ENCODE results near the gene TRIM14.
A peak's percentile ranks its signal among the peaks of the same experiment; 100 is the strongest.
"Not testable (repeated sequence)": the region's sequence is repeated elsewhere in the genome, so short reads cannot be mapped to it uniquely, and the experiment has no call there.

Gene TRIM14

DNA sequence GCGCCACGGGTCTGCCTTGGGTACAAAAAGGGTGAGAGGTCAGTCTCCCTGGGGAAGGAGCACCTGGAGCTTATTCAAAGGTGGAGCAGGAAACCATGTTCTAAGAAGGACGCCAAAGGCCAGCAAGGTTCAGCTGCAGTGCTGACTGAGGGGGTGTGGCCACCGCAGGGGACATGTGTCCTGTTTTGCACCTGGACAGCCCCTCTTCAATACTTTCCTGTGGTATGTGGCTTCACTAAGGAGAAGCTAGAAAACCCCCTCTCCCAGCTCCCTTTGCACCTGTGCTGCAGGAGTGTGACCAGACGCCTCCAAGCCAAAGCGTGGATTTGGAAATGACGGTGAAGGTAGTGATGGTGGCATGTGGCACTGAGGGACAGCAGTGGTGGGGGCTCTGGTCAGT is 23.6 kb downstream of the TRIM14 start:
- in situ Hi-C loops (cut with MboI; ENCODE audit: low pct_unique_long_range_greater_than_20kb, low sequenced_read_pairs, unreplicated experiment) = no loop called here
- TF ChIP-seq, protein P1, sequence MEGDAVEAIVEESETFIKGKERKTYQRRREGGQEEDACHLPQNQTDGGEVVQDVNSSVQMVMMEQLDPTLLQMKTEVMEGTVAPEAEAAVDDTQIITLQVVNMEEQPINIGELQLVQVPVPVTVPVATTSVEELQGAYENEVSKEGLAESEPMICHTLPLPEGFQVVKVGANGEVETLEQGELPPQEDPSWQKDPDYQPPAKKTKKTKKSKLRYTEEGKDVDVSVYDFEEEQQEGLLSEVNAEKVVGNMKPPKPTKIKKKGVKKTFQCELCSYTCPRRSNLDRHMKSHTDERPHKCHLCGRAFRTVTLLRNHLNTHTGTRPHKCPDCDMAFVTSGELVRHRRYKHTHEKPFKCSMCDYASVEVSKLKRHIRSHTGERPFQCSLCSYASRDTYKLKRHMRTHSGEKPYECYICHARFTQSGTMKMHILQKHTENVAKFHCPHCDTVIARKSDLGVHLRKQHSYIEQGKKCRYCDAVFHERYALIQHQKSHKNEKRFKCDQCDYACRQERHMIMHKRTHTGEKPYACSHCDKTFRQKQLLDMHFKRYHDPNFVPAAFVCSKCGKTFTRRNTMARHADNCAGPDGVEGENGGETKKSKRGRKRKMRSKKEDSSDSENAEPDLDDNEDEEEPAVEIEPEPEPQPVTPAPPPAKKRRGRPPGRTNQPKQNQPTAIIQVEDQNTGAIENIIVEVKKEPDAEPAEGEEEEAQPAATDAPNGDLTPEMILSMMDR (IDR thresholded peaks at IDR 0.05; ENCODE audit: extremely low read depth, insufficient read depth, missing control alignments) = no peak
- no peak for DNase-seq (ENCODE audit: low spot score)

DNA sequence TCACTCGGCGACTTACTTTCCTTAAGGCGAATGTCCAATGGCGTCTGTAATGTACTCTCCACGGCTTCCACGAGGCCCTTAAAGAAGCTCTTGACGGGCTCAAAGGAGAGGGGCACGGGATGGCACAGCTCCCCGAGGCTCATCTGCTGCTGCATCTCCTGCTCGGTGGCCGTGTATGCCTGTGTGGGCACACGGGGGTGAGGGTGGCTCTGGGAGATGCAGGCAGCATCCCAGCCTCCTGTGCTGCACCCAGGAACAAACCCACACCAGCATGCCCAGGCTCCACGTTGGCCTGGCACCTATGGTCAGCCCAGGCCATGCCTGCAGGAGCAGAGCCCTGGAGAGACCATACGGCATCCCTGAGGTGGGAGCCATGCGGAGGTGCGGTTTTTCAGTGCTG is 24.2 kb downstream of the TRIM14 start:
- in situ Hi-C loops (cut with MboI; ENCODE audit: low pct_unique_long_range_greater_than_20kb, low sequenced_read_pairs, unreplicated experiment) = no loop called here
- TF ChIP-seq, protein P1 (IDR thresholded peaks at IDR 0.05; ENCODE audit: extremely low read depth, insufficient read depth, missing control alignments) = no peak
- no peak for DNase-seq (ENCODE audit: low spot score)

DNA sequence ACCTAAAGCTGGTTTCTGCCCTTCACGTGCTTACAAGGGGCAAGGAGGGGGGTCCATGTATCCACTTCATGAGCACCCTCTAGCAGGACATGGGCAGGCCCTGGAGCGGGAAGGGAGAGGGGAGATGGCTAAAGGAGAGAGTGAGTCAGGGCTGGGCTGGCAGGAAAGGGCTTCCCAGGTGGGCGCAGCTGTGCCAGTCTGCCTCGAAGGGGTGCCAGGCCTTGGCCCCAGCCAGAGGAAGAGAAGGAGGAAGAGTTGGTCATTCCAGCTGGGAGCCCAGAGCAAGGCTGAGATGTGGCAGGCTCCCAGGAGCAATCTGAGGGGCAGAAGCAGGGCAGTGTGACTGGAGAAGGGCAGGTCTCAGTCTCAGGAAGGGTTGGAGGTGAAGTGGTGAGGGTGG is 24.7 kb downstream of the TRIM14 start:
- TF ChIP-seq, protein P1 (IDR thresholded peaks at IDR 0.05; ENCODE audit: extremely low read depth, insufficient read depth, missing control alignments) = no peak
- DNase-seq (ENCODE audit: low spot score) = no peak
- in situ Hi-C loops (cut with MboI; ENCODE audit: low pct_unique_long_range_greater_than_20kb, low sequenced_read_pairs, unreplicated experiment) = no loop called here

DNA sequence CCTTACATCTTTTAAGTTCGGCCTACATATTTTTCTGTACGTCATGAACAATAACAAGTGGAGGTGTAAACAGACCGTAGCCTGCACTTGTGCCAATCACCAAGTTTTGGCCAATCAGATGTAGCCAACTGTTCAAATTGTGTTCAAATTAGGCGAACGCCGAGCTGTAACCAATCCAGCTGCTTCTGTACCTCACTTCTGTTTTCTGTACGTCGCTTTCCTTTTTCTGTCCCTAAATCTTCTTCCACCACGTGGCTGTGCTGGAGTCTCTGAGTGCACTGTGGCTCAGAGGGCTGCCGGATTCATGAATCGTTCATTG is 26.4 kb downstream of the TRIM14 start:
- in situ Hi-C loops (cut with MboI; ENCODE audit: low pct_unique_long_range_greater_than_20kb, low sequenced_read_pairs, unreplicated experiment) = no loop called here
- TF ChIP-seq, protein P1 (IDR thresholded peaks at IDR 0.05; ENCODE audit: extremely low read depth, insufficient read depth, missing control alignments) = no peak
- DNase-seq (ENCODE audit: low spot score) = no peak

DNA sequence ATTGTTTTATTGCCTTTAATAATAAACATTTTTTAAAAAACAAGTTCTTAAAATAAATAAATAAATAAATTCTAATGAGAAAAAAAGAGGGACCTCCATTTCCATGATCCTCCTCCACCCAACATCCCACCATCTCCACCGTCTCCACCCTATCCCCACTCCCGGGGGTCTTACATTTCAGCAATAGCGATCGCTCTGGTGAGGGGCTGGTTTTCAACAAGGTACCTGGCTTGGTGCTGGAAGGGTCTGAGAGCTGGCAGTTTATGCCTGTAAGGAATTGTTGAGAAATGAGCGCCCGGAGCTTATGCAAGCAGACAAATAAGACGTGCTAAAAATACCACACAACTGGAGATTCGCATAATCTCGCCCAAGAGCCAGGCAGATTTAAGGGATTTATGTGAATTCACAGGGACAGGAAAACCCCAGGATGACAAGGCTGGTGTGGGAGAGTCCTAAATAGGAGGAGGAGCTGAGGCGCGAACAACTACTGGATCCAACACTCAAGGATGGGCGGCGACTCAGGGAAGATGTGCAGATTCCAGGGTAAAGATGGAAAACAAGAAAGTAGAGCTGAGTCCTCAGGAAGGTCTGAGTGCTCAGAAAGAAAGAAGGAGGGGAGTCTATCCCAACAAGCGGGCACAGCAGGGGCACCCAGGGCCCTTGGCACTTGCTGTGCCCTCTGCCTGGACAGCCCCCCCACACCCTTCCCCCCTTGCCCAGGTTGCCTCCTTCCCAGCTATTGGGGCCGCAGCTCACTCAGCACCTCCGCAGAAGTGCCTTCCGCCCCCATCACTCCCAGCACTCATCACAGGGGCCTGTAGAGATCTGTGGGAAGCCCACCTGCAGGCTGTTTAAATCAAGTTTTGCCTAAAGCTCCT is 27.0 kb downstream of the TRIM14 start:
- in situ Hi-C loops (cut with MboI; ENCODE audit: low pct_unique_long_range_greater_than_20kb, low sequenced_read_pairs, unreplicated experiment) = no loop called here
- DNase-seq (ENCODE audit: low spot score) = no peak
- TF ChIP-seq, protein P1 (IDR thresholded peaks at IDR 0.05; ENCODE audit: extremely low read depth, insufficient read depth, missing control alignments) = no peak

DNA sequence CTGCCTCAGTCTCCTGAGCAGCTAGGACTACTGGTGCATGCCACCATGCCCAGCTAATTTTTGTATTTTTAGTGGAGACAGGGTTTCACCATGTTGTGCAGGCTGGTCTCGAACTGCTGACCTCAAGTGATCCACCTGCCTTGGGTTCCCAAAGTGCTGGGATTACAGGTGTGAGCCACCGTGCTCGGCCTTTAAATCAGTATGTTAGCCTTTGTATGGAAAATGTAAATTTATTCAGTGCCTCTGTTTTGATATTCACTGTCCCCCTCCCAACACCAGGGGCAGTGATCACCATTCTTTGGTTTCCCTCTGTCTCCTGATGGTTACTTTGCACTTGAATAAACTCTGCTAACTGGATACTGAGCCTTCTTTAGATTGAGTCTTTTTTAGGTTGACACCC is 28.3 kb downstream of the TRIM14 start:
- TF ChIP-seq, protein P1 (IDR thresholded peaks at IDR 0.05; ENCODE audit: extremely low read depth, insufficient read depth, missing control alignments) = peak; percentile 1
- in situ Hi-C loops (cut with MboI; ENCODE audit: low pct_unique_long_range_greater_than_20kb, low sequenced_read_pairs, unreplicated experiment); DNase-seq (ENCODE audit: low spot score): not testable (repeated sequence)

Measured in GM13977 (cell line).